NCI-H1694 (cell line): Measurements from ENCODE around the gene CPLX3.

Source experiments
- DNase-seq: peaks from one replicate; lab custom pipeline; 2025; lab: John Stamatoyannopoulos, UW

Gene CPLX3

GRCh38 chr15:74829486-74829885 lies 3.1 kb downstream of the CPLX3 start:
- no peak for DNase-seq

GRCh38 chr15:74829991-74830390 lies 3.6 kb downstream of the CPLX3 start:
- no peak for DNase-seq

- peak; percentile 67 for DNase-seq
These were observed 4.4 kb downstream of the CPLX3 start for GRCh38 chr15:74830868-74831267.

GRCh38 chr15:74831813-74832495 lies 5.5 kb downstream of the CPLX3 start:
- DNase-seq: no peak

- no peak for DNase-seq
These were observed 6.4 kb downstream of the CPLX3 start for GRCh38 chr15:74832826-74833225.

- DNase-seq: no peak
These were observed 7.1 kb downstream of the CPLX3 start for GRCh38 chr15:74833376-74834107.

- DNase-seq: peak; percentile 70
These were observed 8.9 kb downstream of the CPLX3 start for GRCh38 chr15:74835312-74835823.

- DNase-seq: no peak
These were observed 10.4 kb downstream of the CPLX3 start for GRCh38 chr15:74836846-74837245.

GRCh38 chr15:74837482-74838136 lies 11.2 kb downstream of the CPLX3 start:
- no peak for DNase-seq

- no peak for DNase-seq
These were observed 11.7 kb downstream of the CPLX3 start for GRCh38 chr15:74838137-74838516.

- no peak for DNase-seq
These were observed 12.5 kb downstream of the CPLX3 start for GRCh38 chr15:74838746-74839525.

- DNase-seq: no peak
These were observed 13.3 kb downstream of the CPLX3 start for GRCh38 chr15:74839526-74840395.

GRCh38 chr15:74840851-74841775 lies 14.7 kb downstream of the CPLX3 start:
- DNase-seq: no peak

- no peak for DNase-seq
These were observed 15.5 kb downstream of the CPLX3 start for GRCh38 chr15:74841891-74842373.

- DNase-seq: peak; percentile 54
These were observed 16.4 kb downstream of the CPLX3 start, which contains the start of gene ULK3 for GRCh38 chr15:74842581-74843444. ULK3 (minus strand) TSS chr15:74843156; CDS start chr15:74843105, 51 bp downstream.

GRCh38 chr15:74843445-74843828 lies 17.0 kb downstream of the CPLX3 start:
- no peak for DNase-seq

GRCh38 chr15:74843891-74844299 lies 17.5 kb downstream of the CPLX3 start:
- DNase-seq: no peak

GRCh38 chr15:74844319-74845207 lies 18.1 kb downstream of the CPLX3 start:
- DNase-seq: no peak
